GM12872 (cell line): ENCODE data around the gene APOL4.

Experiments used
- TF ChIP-seq, protein P1 (sequence below): IDR thresholded peaks from 3 replicates; pipeline ENCODE4 v1.5.1; 2011; ENCODE audit warnings: low read depth, mild to moderate bottlenecking, low read length, moderate library complexity; ENCODE audit not compliant: insufficient read depth

The APOL4 gene

DNA sequence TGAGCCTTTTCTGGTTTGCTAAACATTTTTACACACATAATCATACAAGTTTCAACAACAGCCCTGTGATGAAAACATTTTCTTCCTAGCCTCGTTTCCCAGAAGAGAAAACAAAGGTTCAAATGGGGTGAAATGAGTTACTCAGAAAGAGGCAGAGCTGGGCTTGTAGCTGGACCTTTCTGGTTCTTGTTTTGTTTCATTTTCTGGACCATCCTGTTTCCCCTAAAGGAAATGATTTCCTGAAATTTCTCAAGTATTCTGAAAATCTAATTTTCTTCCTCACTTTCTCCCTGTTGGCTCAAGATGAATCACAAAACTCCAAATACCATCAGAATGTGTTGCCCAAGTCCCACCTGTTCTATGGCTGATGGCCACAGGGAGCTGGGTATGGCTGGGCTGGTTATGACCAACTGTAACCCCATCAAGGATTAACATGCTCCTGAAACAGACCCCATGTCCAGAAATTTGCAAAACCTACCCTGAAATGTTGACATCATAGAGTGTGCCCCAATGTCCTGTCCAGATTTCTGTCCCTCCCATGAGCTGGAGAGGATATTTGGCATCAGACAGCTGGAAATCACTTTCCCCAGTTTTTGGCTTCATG is 6.7 kb upstream of the APOL4 start:
- TF ChIP-seq, protein P1, sequence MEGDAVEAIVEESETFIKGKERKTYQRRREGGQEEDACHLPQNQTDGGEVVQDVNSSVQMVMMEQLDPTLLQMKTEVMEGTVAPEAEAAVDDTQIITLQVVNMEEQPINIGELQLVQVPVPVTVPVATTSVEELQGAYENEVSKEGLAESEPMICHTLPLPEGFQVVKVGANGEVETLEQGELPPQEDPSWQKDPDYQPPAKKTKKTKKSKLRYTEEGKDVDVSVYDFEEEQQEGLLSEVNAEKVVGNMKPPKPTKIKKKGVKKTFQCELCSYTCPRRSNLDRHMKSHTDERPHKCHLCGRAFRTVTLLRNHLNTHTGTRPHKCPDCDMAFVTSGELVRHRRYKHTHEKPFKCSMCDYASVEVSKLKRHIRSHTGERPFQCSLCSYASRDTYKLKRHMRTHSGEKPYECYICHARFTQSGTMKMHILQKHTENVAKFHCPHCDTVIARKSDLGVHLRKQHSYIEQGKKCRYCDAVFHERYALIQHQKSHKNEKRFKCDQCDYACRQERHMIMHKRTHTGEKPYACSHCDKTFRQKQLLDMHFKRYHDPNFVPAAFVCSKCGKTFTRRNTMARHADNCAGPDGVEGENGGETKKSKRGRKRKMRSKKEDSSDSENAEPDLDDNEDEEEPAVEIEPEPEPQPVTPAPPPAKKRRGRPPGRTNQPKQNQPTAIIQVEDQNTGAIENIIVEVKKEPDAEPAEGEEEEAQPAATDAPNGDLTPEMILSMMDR = no peak

DNA sequence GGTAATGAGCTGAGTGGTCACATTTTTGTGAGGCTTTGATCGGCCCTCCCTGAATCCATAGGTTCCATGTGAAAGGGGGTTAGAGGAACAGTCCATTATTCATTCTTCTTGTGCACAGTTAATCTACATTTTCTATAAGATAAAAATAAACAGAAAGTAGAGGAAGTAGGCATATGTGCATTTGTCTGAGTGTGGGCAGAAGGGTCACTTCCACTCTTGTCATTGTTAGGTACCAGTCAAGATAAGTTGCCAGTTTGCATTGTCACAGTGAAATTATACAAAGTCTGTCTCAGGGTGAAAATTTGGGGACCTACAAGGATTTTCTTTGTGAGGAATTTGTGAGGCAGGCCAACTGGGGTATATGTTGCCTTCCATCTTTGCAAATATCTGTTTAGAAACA is 4.6 kb upstream of the APOL4 start:
- TF ChIP-seq, protein P1 = no peak

DNA sequence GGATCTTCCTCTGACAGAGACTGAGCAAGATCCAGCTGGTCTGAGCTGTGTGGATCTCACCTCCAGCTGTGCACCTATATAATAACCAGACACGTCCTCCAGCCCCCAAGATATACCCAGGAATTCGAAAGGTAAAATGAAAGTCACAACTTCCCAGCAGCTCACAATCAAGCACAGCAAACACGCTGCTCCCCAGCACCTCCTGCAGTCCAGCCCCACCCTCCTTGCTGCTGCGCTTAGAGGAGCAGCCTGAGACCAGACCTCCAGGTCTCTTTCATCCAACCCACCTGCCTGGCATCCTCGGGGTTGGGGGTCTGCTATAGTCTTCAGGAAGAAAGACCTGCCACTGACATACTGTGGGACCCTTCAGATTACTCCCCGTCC is 3.0 kb upstream of the APOL4 start:
- TF ChIP-seq, protein P1 = no peak

DNA sequence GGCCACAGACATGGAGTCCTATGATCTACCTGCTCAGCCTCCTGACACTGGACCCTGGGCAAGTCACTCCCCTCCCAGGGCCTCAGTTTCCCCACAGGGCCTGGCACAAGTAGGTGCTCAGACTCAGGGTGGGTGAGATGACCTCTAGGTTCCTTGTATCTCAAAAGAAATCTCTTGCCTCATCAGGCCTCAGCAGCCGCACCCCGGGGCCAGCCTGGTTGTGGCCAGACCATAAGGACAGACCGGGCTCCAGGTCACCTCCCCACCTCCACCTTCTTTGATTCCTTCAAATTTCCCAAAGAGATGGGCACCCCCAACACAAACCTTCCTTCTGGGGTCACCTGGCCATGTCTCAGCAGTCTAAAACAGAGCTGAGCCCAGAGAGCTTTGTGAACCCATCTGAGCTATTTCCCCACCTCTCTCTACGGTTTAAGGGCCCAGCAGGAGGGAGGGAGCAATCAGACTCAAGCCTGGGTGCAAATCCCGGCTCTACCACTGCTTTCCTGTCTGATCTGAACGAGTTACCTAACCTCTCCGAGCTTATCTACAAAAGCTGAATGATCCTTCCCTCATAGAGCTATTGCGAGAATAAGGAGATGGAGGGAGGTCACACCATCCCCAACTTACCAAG is 2.5 kb upstream of the APOL4 start:
- TF ChIP-seq, protein P1 = no peak

DNA sequence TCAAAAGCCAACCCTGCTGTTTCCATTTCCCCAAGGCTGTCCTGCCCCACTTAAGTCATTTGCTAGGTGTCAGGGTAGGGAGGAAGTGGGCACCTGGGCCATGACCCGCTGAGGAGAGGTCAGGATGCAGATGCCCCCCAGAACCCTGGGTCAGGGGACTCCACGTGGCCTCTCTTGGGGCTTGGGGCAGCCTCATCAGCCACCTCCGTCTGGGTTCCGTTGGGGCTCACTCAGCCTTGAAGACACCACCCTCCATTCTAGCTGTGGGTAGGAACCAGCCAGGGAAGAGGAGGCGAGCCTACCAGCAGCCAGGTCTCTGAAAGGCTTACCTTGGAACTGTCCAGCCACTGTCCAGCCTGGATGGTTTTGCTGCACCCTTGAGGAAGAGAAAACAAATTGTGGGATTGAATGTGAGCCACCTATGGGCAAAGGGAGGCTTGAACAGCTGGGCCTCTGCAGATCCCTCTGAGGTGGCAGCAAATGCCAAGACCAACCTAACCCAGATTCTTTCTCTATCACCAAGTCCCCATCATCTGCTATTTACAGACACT is 2.5 kb downstream of the APOL4 start:
- TF ChIP-seq, protein P1 = no peak

DNA sequence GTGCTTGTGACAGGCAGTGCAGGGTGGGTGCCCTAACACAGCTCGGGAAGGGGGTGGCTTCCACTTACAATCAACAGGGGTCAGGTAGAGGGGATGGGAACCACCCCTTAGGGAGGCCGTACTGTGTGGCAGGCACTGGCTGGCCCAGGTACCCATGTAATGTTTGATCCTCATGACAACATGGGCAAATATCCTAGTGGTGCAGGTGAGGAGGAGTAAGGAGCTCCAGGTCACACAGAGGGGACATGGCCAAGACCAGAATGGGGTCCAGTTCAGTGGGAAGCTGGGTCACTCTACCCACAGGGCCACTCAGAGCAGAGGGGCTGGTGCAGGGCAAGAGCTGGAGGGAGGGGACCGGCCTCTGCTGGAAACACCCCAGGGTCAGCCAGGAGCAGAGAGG is 3.1 kb downstream of the APOL4 start:
- TF ChIP-seq, protein P1 = no peak

DNA sequence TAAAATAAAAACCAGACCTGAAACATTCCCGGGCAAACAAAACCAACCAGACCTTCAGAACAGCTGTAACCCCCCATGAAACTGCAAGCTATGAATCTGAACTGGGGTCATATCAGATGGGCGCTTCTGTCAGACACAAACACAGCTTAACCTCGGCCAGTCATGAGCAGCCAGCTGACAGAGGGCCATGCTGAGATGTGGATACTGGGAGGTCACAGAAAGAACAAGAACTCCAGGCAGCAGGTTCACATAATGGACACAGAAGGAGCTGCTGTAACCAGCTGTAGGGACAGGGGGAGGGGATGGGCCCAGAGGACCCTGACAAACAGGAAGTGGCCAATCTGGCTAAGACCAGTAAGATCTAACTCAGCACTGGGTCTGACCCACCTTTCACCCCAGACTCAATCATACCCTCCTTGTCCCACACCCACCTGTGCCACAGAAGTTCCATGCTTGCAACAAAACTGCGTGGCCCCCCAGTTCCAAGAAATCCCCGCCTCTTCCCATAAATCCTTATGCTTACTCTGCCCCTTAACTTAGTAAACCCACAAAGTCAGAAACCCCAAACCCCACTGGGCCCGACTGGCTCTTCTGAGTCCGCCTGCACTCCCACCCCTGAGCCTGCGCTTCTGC is 4.0 kb downstream of the APOL4 start:
- TF ChIP-seq, protein P1 = no peak
